ENCODE data around the gene MR1.

DNA sequence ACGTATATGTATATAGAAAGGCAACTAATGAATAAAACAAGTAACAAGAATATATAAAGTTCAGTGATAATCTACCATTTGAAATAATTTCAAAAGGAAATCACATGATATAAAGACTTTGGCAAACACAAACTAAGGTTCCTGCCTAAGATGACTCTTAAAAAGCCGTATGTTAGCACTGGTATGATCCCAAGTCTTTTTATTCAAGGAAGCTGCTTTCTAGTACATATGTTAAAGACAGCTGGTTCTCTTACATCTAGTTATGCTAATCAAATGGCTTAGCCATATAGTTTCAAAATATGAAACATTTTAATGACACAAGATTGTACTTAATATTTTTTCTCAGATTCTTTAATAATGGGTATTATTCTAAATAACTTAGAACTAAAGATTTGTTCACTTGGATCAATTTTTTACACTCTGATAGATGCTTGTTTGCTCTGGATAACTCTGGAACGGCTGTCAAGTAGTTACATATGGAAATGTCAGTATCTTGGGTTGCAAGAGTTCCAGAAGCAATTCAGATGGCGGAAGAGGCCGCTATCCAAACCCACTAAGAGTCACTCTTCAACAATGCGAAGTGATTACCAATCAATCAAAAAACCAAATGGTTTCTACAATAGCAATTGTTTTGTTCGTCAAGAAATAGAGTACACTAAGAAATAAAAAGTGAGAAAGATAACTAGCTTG lies 32.5 kb upstream of the MR1 start:
- TF ChIP-seq POLR2A (IDR thresholded peaks at IDR 0.05), result no peak
- TF ChIP-seq, protein P1, sequence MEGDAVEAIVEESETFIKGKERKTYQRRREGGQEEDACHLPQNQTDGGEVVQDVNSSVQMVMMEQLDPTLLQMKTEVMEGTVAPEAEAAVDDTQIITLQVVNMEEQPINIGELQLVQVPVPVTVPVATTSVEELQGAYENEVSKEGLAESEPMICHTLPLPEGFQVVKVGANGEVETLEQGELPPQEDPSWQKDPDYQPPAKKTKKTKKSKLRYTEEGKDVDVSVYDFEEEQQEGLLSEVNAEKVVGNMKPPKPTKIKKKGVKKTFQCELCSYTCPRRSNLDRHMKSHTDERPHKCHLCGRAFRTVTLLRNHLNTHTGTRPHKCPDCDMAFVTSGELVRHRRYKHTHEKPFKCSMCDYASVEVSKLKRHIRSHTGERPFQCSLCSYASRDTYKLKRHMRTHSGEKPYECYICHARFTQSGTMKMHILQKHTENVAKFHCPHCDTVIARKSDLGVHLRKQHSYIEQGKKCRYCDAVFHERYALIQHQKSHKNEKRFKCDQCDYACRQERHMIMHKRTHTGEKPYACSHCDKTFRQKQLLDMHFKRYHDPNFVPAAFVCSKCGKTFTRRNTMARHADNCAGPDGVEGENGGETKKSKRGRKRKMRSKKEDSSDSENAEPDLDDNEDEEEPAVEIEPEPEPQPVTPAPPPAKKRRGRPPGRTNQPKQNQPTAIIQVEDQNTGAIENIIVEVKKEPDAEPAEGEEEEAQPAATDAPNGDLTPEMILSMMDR (IDR thresholded peaks at IDR 0.05), result no peak
- TF ChIP-seq EP300 (IDR thresholded peaks at IDR 0.05), result no peak
